HL-60 (cell line): Measurements from ENCODE around the gene LRP2BP.

Experiments
- DNase-seq, 2 experiments: peaks; one replicate each; pipeline ENCODE4 v3.0.0-alpha.2; 2010 to 2020; ENCODE audit warnings: low read depth in 1 of 2, low spot score in 1 of 2
- H3K27ac ChIP-seq: fragments of 250-450 bp; sonication (Bioruptor Pico); replicated peaks from 2 replicates; pipeline ENCODE4 v1.5.1; 2020; ENCODE audit warnings: mild to moderate bottlenecking, moderate library complexity
- H3K27me3 ChIP-seq: fragments of 250-450 bp; sonication (Bioruptor Pico); 2 replicates; pipeline ENCODE4 v1.5.1; 2021; ENCODE audit warnings: mild to moderate bottlenecking, moderate library complexity; ENCODE audit not compliant: insufficient read depth, poor library complexity, severe bottlenecking
- H3K4me3 ChIP-seq: replicated peaks from 2 replicates; pipeline ENCODE4 v1.5.1; 2011; ENCODE audit warnings: mild to moderate bottlenecking, control low read depth, low read length; ENCODE audit not compliant: insufficient read depth
- CTCF ChIP-seq: IDR thresholded peaks from one replicate; pipeline ENCODE4 v1.5.1; 2011; ENCODE audit warnings: low read length, control low read depth, inconsistent platforms; ENCODE audit not compliant: insufficient read depth
- GABPA ChIP-seq: IDR thresholded peaks from 2 replicates; pipeline ENCODE4 v1.6.1; 2012; ENCODE audit warnings: low read depth
- POLR2AphosphoS5 ChIP-seq: IDR thresholded peaks from 2 replicates; pipeline ENCODE4 v1.6.1; 2012; ENCODE audit warnings: low read depth
- REST ChIP-seq: IDR thresholded peaks from 2 replicates; pipeline ENCODE4 v1.6.1; 2012; ENCODE audit warnings: low read depth; ENCODE audit not compliant: insufficient replicate concordance
- SPI1 ChIP-seq: IDR thresholded peaks from 2 replicates; pipeline ENCODE4 v1.6.1; 2012; ENCODE audit warnings: low read depth, mild to moderate bottlenecking, borderline replicate concordance

LRP2BP gene

GRCh38 chr4:185323606-185324005 is 72.1 kb downstream of the LRP2BP start:
- H3K27me3 ChIP-seq, result peaks cover 3% of the 10 kb centered on the region
- no peak for TF ChIP-seq SPI1
- TF ChIP-seq CTCF, result no peak
- no peak for TF ChIP-seq GABPA
- no peak for TF ChIP-seq POLR2AphosphoS5
- no peak for TF ChIP-seq REST
- H3K4me3 ChIP-seq, result no peak overlapping the region
- no peak for DNase-seq
- H3K27ac ChIP-seq, result no peak overlapping the region

GRCh38 chr4:185322803-185323202 is 72.9 kb downstream of the LRP2BP start:
- H3K27ac ChIP-seq, result no peak overlapping the region
- no peak overlapping the region for H3K4me3 ChIP-seq
- H3K27me3 ChIP-seq, result peaks cover 3% of the 10 kb centered on the region
- no peak for DNase-seq
- no peak for TF ChIP-seq REST
- TF ChIP-seq CTCF, result no peak
- TF ChIP-seq SPI1, result no peak
- TF ChIP-seq GABPA, result no peak

GRCh38 chr4:185318679-185319078 is 77.0 kb downstream of the LRP2BP start:
- Histone ChIP-seq H3K27ac (no peak overlapping the region), H3K4me3 (no peak overlapping the region), H3K27me3 (no peaks in the 10 kb centered on the region)
- no peak for DNase-seq
- TF ChIP-seq GABPA, result no peak
- TF ChIP-seq CTCF, result no peak
- no peak for TF ChIP-seq POLR2AphosphoS5
- no peak for TF ChIP-seq SPI1
- TF ChIP-seq REST, result no peak
